MM.1S (cell line): ENCODE results near the gene SDK1.

Experiments
- CTCF ChIP-seq: fragments of 300-600 bp; sonication (generic); IDR thresholded peaks from 2 replicates; pipeline ENCODE4 v1.5.1; 2016; ENCODE audit warnings: antibody characterized with exemption, low read length, mixed read lengths
- EZH2phosphoT487 ChIP-seq: fragments of 300-600 bp; sonication (generic); IDR thresholded peaks from 2 replicates; pipeline ENCODE4 v1.6.1; 2018; ENCODE audit warnings: antibody characterized with exemption, low read length

- TF ChIP-seq CTCF: no peak
- TF ChIP-seq EZH2phosphoT487: no peak
These were observed 35.7 kb upstream of the SDK1 start for GRCh38 chr7:3265388-3265787.
